NCI-H1105 treated with DMSO at 0.1 percent for 48 hours (cell line): Measurements from ENCODE around the gene GPR35.
"Not testable (repeated sequence)": the region's sequence is repeated elsewhere in the genome, so short reads cannot be mapped to it uniquely, and the experiment has no call there.

ENCODE experiments used
- DNase-seq: peaks from one replicate; lab custom pipeline; 2025; lab: John Stamatoyannopoulos, UW

GPR35 gene

DNA sequence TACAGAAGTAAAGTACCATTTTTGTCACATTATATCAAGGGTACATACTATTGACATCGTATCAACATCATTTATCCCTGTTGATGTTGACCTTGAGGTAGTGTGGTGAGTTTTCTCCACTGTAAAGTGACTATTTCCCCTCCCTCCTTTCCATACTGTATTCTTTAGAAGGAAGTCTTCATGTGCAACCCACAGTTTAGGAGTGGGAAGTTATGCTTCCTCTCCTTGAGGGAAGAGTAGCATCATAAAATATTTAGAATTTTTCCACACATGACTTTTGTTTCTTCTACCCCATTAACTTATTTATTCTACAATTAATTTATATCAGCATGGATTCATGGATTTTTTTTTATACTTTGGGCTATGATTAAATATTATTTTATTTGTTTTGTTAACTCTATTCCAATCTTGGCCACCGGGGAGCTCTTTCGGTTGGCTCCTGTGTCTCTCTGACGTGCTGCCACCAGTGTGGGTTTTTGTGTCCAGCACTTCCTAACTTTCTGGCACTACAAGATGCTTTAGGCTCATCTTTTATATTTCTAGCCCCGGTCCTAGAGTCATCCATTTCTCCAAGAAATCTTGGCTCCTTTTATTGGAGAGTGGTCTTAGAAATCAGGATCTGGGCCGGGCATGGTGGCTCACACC is 38.4 kb downstream of the GPR35 start:
- DNase-seq, result no peak

DNA sequence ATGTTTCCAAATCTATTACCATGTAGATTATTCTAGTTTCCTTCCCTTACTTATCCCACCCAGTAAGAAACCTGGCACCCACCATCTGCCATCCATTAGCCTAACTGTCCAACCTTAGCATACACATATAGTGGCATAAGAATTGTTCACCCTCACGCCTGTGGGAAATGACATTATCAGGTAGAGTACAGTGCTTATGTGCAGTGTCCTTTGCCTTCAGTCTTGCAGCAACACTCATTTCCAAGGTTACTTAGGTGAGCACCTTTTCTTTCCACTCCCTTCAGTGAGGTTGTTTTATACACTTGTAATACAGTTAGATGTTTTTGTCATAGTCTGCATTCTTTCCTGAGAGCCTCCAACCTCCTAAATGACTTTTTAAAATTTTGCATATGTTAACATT is 39.3 kb downstream of the GPR35 start:
- DNase-seq, result no peak

DNA sequence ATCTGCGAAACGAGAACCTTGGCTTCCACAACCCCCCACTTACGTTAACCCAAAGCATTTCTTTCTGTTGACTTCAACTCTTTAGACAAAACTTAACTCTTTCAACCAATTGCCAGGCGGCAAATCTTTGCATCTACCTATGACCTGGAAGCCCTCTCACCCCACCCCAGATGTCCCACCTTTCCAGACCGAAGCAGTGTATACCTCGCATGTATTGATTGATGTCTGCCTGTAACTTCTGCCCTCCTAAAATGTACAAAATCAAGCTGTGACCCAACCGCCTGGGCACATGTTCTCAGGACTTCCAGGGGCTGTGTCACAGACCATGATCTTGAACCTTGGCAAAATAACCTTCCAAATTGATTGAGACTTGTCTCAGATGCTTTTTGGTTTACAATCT is 45.1 kb downstream of the GPR35 start:
- no peak for DNase-seq

DNA sequence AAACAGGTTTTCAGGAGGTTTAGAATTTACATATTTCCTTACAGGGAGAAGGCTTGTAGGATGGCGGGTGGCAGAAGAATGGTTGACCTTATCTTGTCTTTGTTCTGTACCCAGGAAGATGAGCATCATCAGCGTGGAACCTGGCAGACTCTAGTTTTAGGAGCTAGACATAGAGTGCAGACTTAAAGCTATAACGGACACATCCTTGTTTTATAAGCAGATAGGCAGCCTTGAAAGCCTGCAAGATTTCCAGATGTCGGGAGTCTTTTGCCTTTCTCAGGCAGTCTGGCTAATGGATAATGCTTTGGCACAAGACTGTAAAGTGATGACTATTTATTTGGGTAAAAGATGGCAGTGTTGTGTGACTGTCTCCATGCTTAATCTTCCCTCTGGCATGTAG is 45.7 kb downstream of the GPR35 start:
- DNase-seq, result no peak

DNA sequence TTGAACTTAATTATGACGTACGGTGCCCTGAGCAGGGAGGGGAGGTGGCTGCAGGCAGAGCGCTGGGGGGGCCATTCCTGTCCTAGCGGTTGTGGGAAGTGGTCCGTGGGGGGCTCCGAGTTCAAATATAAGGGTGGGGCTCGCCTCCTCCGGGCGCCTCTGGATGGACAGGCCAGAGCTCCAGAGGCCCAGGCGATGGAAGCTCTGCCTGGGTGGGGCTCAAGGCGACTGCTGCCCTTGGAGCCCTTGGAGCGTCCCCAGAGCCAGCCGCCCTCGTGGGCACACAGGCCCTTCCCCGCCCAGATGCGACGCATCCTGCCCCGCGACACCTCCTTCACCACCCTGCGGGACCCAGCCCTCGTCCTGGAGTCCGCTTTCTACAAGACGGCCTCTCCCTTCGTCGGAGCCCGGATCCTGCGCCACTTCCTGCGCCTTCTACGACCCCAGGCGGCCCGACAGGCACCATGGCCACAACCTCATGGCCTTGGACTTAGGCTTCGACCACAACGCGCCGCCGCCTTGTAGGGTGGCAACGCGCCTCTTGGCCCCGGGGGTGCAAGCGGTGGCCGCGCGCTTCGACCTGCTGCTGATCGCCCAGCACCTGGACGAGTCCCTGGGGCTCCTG is 46.9 kb downstream of the GPR35 start:
- DNase-seq, result no peak

DNA sequence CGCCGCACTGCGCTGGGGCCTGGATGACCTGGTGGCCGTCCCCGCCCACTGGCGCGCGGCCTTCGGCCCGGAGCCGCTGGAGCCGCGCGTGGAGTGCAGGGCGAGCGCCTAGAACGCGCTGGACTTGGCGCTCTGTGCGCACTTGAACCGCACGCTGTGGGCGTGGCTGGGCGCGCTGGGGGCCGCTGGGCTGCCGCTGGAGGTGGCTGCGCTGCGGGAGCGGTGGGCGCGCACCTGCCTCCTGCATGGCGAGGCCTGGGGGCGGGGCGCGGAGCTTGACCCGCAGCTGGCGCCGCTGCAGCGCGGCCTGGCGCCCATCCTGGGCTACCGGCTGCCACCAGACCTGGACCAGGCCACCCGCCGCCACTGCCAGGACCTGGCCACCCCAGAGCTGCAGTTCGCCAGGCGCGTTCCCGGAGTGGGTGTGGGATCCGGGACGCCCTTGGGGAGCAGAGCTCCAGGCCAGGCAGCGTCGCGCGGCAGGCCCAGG is 47.5 kb downstream of the GPR35 start:
- no peak for DNase-seq

DNA sequence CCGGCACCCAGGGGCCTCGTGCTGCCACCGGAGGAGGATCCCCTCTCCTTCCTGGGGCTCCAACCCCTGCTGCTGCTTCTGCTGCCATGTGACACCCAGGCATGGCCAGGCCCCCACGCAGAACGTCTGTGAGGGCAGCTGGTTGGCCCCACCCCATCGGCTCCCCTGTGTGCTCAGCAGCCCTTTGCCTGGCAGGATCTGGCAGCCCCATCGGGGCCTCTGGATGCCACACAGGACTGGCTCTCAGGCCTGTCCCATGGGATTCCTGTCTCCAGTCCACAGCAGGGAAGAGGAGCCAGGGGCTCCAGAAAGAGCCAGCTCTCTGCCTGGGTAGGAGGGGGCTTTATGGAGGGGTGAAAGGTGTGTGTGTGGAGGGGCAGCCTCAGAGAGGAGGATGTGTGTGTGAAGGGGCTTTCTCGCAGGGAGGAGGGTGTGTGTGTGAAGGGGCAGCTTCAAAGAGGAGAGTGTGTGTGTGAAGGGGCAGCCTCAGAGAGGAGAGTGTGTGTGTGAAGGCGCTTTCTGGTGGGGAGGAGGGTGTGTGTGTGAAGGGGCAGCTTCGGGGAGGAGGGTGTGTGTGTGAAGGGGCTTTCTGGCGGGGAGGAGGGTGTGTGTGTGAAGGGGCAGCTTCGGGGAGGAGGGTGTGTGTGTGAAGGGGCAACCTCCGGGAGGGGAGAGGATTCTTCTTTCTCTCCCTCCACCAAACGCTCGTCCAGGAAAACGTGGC is 49.3 kb downstream of the GPR35 start:
- not testable (repeated sequence) for DNase-seq

DNA sequence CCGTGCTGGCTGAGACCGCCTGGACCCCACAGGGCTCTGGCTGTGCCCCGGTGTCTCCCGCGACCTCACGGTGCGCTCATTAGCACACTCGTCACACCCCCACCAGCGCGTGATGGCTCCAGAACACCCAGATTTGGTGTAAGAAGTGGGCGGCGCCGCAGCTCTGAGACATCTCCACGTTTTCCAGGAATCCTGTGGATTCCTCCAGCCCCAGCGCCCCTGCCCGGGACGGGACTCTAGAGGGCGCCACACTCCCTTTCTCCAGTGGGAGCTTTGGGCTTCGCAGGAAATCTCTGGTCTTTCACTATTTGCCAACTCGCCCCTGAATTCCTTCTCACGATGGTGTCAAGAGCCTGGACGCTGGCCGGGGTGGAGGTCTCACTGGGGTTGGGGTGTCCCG is 50.1 kb downstream of the GPR35 start:
- DNase-seq, result not testable (repeated sequence)

DNA sequence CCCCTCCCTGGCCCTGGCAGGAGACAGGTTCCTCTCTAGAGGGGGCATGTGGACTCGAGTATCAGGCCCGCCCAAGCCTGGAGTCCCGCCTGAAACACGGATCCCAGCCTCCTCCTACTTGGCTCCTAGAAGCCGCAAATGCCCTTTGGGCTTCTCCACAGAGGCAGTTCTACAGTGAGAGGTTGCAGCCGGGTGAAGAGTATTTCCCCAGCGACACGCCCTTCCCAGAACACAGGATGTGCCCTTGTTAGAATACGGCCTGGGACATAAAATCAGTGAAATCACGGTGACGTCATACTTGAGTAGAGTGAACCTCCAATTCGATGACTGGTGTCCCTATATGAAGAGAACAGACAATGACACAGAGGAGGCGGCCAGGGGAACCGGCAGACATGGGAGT is 52.8 kb downstream of the GPR35 start:
- not testable (repeated sequence) for DNase-seq

DNA sequence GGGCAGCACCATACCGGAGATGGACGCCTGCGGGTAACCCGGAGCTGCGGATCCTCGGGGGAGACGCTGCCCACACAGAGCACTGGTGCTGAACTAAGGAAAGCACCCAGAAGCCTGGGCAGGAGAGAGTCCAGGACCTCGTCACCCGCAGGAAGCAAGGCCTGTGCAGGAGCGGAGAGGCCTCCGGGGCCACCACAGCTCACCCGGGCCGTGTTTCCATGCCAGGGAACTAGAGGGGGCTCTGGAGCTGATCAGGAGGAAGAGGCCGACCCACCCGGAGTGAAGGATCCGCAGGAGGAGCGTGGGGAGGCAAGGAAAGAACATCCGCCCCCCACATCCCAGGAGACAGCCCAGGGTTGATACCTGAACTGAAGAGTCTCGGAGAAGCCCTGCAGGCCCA is 53.6 kb downstream of the GPR35 start:
- DNase-seq, result not testable (repeated sequence)

DNA sequence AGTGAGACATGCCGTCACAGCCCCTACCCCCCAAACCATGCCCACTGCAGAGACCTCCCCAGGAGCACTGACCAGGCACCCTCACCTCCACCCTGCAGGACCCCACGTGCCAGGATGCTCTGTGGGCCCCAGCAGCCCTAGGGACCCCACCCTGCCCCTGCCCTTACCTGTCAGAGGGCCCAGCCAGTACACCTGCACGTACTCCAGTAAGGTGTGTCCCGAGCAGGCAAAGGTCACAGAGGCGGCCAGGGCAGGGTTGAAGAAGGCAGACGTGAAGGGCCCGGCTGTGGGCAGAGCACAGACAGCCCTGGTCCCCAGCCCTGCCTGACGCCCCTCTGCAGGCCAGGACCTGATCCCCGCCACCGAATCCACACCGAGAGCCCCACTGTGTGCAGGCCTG is 54.9 kb downstream of the GPR35 start:
- DNase-seq, result not testable (repeated sequence)
